H1 (cell line): ENCODE data around the gene IRAK3.

ENCODE experiments used
- CEBPB ChIP-seq: IDR thresholded peaks from 2 replicates; pipeline ENCODE4 v1.6.1; 2012; ENCODE audit warnings: low read depth, low read length
- CHD2 ChIP-seq: IDR thresholded peaks from 2 replicates; pipeline ENCODE4 v1.6.1; 2012; ENCODE audit warnings: low read length, improper control_type of control experiment
- CTCF ChIP-seq, 3 experiments: IDR thresholded peaks; 1 replicate in 2 of 3; 2 replicates in 1 of 3; pipeline versions ENCODE4 v1.5.1 to v1.6.1; 2011; ENCODE audit warnings: low read length in 3 of 3, mild to moderate bottlenecking in 3 of 3, inconsistent platforms in 2 of 3, low read depth in 1 of 3, moderate library complexity in 1 of 3; ENCODE audit not compliant: insufficient read depth in 1 of 3; ENCODE audit errors: control extremely low read depth in 1 of 3
- JUND ChIP-seq: IDR thresholded peaks from 2 replicates; pipeline ENCODE4 v1.6.1; 2011; ENCODE audit warnings: mild to moderate bottlenecking, improper control_type of control experiment, low read length
- KDM5A ChIP-seq: fragments of 200-600 bp; IDR thresholded peaks from 2 replicates; pipeline ENCODE4 v1.7.1; 2012; ENCODE audit warnings: mild to moderate bottlenecking, low read length, inconsistent platforms, mixed read lengths
- POLR2A ChIP-seq, 2 experiments: IDR thresholded peaks; 1 replicate in 1 of 2; 2 replicates in 1 of 2; pipeline ENCODE4 v1.6.1; 2011; ENCODE audit warnings: low read depth in 2 of 2, low read length in 2 of 2, mild to moderate bottlenecking in 2 of 2; ENCODE audit errors: control extremely low read depth in 1 of 2
- POLR2AphosphoS5 ChIP-seq: IDR thresholded peaks from 2 replicates; pipeline ENCODE4 v1.6.1; 2011; ENCODE audit warnings: low read depth, low read length
- TAF1 ChIP-seq: IDR thresholded peaks from 2 replicates; pipeline ENCODE4 v1.6.1; 2011; ENCODE audit warnings: mild to moderate bottlenecking, low read depth, low read length
- TBP ChIP-seq: IDR thresholded peaks from 2 replicates; pipeline ENCODE4 v1.6.1; 2011; ENCODE audit warnings: low read depth, low read length, improper control_type of control experiment

- TF ChIP-seq CHD2 (no peak), CTCF (IDR thresholded peaks at IDR 0.05; ENCODE audit: control extremely low read depth in 1 of 3, insufficient read depth in 1 of 3, low read depth in 1 of 3, low read length in 3 of 3) (no peak), KDM5A (no peak), POLR2A (IDR thresholded peaks at IDR 0.05; ENCODE audit: control extremely low read depth in 1 of 2, low read depth in 2 of 2, low read length in 2 of 2) (no peak), TAF1 (no peak), POLR2AphosphoS5 (no peak), CEBPB (no peak), TBP (no peak), JUND (no peak)
Measured at GRCh38 chr12:66152732-66153131, 36.3 kb upstream of the IRAK3 start.
